Measurements from ENCODE around the gene PDE8B.

The PDE8B gene

GRCh38 chr5:77192441-77193050, 17.9 kb upstream of the PDE8B start:
- no peak for DNase-seq (ENCODE audit: low spot score)

- DNase-seq (ENCODE audit: low spot score) = no peak
Measured at GRCh38 chr5:77194762-77195161, 15.7 kb upstream of the PDE8B start.

- DNase-seq (ENCODE audit: low spot score) = no peak
Measured at GRCh38 chr5:77197840-77198554, 12.5 kb upstream of the PDE8B start.

DNA sequence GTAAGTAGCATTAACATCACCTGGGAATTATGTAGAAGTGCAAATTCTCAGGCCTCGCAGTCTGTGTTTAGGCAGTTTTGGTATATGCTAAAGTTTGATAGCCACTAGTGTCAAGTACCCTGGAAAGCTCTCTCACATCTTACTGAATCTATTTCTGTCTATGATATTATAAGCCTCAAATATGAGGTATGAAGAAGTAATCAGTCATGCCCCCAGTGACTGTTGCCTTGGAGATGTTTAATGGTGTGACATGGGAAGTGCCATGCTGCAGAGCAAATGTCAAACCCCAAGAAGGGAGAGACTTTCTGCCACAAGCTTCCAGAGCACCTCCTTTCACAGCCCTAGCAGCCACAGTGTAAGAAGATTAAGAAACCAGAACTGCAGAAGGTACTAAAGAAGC, 9.8 kb upstream of the PDE8B start:
- DNase-seq (ENCODE audit: low spot score) = no peak

- no peak for DNase-seq (ENCODE audit: low spot score)
Measured at GRCh38 chr5:77202145-77202544, 8.3 kb upstream of the PDE8B start.

GRCh38 chr5:77204967-77205366, 5.5 kb upstream of the PDE8B start:
- no peak for DNase-seq (ENCODE audit: low spot score)

DNA sequence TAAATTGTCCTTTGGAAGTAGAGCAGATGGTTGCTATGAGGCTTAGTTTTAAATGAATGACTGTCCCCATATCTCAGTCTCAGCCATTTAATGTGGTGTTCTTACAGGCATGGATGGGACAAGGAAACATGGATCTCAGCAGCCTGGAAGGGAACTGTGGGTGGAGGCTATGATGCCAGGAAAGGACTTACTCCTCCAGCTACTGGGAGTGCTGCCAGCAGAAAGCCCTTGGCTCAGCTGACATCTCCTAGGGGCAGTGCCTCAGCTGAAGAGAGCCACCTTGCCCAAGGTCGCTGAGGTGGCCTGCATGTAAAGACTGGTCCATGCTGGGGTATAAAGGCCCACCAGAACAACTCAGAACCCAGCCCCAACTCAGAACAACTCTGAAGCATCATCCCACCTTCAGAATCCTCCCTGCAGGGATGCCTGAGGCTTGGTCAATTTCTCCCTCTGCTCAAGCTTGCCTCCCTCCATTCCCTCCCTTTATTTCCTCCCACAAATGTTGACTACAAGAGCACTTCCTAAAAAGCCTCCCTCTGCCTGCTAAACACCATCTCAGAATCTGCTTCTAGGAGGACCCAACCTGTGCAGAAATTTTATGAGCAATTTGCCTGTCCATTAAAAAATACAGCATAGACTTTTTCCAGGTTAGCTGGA, 1.8 kb upstream of the PDE8B start:
- DNase-seq (ENCODE audit: low spot score) = no peak

- DNase-seq (ENCODE audit: low spot score) = no peak
Measured at GRCh38 chr5:77209495-77210090, 887 bp upstream of the PDE8B start.

GRCh38 chr5:77210964-77211690, 647 bp downstream of the PDE8B start:
- DNase-seq (ENCODE audit: low spot score) = peak; percentile 8

GRCh38 chr5:77211691-77212047, 1.2 kb downstream of the PDE8B start:
- no peak for DNase-seq (ENCODE audit: low spot score)

- DNase-seq (ENCODE audit: low spot score) = no peak
Measured at GRCh38 chr5:77213601-77214000, 3.1 kb downstream of the PDE8B start.

DNA sequence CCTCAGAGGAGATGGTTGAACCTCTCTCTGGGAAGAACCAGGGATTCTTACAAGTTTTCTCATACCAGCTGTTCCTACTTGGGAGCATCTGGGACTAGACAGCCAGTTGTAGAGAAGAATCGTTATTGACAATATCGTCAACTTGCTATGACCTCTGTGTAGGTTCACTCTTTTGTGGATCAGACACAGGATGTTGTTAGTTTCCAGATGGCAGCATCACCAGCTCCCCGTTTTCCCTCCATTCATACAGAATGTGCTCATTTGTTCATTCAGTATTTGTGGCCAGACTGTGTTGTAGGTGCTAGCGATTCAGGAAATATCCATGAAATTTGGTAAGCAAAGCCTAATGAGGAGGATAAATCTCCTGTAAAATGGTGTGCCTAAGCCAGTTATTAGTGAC, 3.7 kb downstream of the PDE8B start:
- DNase-seq (ENCODE audit: low spot score) = no peak

- DNase-seq (ENCODE audit: low spot score) = peak; percentile 13
Measured at GRCh38 chr5:77218263-77218662, 7.8 kb downstream of the PDE8B start.

DNA sequence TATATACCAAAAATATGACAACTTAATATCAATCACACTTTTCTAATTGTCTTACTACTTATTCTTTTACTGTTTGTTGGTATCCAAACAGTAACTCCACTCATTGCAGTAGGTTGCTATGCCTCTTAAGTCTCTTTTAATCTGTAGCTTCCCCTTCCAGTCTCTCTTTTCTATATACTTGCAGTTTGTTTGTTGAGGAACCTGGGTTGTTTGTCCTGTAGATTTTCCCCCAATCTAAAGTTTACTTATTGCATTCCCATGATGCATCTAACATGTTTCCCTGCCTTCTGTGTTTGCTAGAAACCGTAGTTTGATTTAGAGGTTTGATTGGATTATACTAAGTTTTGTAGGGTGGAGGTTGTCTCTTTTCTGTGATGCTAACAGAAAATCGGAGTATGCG, 10.6 kb downstream of the PDE8B start:
- DNase-seq (ENCODE audit: low spot score) = no peak

GRCh38 chr5:77222722-77223121, 12.2 kb downstream of the PDE8B start:
- DNase-seq (ENCODE audit: low spot score) = no peak

DNA sequence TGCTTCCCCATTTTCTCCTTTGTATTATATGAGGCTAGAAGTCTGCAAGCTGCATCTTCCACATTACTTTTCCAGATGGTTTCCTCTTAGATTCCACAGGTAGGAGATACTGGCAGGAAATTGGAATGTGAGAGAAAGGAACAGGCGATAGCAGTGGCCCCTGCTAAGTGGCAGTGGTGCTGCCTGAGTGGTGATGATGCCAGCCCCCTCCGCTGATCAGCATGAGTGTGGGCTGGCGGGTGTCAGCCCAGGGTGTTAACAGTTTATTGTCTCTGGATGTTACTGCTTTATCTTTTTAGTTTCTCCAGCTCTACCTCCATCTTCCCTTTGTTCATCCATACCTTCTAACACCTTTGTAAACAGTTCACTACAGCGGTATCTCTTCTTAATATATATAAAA, 13.2 kb downstream of the PDE8B start:
- no peak for DNase-seq (ENCODE audit: low spot score)

- DNase-seq (ENCODE audit: low spot score) = no peak
Measured at GRCh38 chr5:77224672-77225355, 14.3 kb downstream of the PDE8B start.

DNA sequence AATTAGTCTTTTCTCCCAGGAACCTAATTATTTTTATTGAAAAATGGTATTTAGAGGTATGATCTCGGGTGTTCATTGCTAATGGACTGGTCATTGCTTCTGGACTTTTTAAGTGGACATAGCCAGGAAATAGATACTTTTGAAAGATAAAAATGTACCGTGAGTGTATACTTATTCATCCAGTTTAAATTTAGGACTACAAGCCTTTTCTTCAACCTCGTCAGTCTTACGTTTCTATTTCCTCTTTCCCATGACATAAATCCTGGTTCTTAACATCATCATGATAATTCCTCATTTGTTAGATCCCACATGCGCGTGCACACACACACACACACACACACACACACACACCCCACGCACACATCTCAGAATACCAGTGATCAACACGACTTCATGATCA, 15.1 kb downstream of the PDE8B start:
- DNase-seq (ENCODE audit: low spot score) = no peak

DNA sequence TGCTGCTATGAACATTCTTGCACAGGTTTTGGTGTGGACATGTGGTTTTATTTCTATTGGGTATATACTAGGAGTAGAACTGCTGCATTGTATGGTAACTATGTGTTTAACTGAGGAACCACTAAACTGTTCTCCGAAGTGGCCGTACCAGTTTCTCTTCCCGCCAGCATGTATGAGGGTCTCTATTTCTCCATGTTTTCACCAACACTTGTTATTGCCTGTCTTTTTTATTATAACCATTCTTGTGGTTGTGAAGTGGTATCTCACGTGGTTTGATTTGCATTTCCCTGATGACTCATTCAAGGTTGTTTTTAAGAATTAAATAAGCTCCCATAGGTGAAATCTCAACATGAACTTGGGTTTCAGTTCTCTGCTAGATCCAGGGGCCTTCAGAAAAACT, 19.4 kb downstream of the PDE8B start:
- no peak for DNase-seq (ENCODE audit: low spot score)

DNA sequence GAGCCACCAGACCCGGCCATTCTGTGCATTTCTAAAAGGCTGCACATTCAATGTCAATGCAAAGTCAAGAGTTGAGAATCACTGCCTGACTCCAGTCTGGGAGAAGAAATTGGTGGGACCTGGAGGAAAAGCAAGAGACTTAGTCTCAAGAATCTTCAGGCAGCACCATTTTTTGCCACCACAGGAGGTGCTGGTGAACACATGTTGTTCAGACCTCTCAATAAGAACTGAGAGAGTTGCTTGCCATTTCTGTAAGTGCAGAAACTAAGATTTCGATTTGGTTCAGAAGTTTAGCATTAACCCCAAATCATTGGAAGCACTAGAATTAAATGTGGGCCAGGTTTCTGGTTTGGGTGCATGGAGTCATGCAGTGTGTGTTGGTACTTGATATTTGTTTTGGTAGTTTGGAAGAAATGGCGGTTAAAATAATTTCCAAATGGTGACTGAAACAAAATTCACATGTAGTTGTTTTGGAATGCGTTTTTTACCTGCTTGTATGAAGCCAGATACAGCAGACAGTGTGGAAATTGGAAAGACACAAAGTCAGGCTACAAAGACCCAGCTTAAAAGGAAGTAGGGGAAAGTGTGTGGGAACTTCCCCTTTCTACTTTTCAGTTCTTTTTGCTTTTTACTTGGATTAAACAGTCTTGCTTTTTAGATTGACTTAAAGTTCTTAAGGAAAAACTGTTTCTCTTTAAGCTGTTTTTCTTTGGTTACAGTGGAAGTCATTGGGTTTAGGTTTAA, 20.4 kb downstream of the PDE8B start:
- DNase-seq (ENCODE audit: low spot score) = no peak
